NCI-H524 treated with DMSO at 0.1 percent for 48 hours (cell line): Measurements from ENCODE around the gene ADAT2.
"Not testable (repeated sequence)": the region's sequence is repeated elsewhere in the genome, so short reads cannot be mapped to it uniquely, and the experiment has no call there.

Experiments used
- DNase-seq: peaks from one replicate; lab custom pipeline; 2025; lab: John Stamatoyannopoulos, UW

Gene ADAT2

GRCh38 chr6:143450453-143451371 is at the start of gene ADAT2, which contains the start of gene PEX3:
Gene ADAT2, minus strand, starts transcription at chr6:143450695. Its CDS starts 37 bp downstream, at chr6:143450658.
Gene PEX3, plus strand, starts transcription at chr6:143450805. Its CDS starts 238 bp downstream, at chr6:143451043.
- DNase-seq: peak; percentile 92

- DNase-seq: no peak
Measured at GRCh38 chr6:143498428-143498827, 47.9 kb upstream of the ADAT2 start.

GRCh38 chr6:143496974-143497373 is 46.5 kb upstream of the ADAT2 start:
- no peak for DNase-seq

GRCh38 chr6:143490775-143491174 is 40.3 kb upstream of the ADAT2 start:
- no peak for DNase-seq

GRCh38 chr6:143490244-143490643 is 39.7 kb upstream of the ADAT2 start:
- no peak for DNase-seq

GRCh38 chr6:143486752-143487151 is 36.3 kb upstream of the ADAT2 start:
- DNase-seq: no peak

GRCh38 chr6:143485967-143486366 is 35.5 kb upstream of the ADAT2 start:
- DNase-seq: no peak

- no peak for DNase-seq
Measured at GRCh38 chr6:143482593-143482992, 32.1 kb upstream of the ADAT2 start.

GRCh38 chr6:143478479-143479062 is 28.1 kb upstream of the ADAT2 start:
- no peak for DNase-seq

- DNase-seq: no peak
Measured at GRCh38 chr6:143476545-143476944, 26.1 kb upstream of the ADAT2 start.

GRCh38 chr6:143471822-143472221 is 21.3 kb upstream of the ADAT2 start:
- no peak for DNase-seq

GRCh38 chr6:143468823-143469222 is 18.3 kb upstream of the ADAT2 start:
- DNase-seq: not testable (repeated sequence)

- DNase-seq: no peak
Measured at GRCh38 chr6:143468026-143468425, 17.5 kb upstream of the ADAT2 start.

GRCh38 chr6:143465546-143465945 is 15.1 kb upstream of the ADAT2 start:
- DNase-seq: no peak

GRCh38 chr6:143457563-143458359 is 7.3 kb upstream of the ADAT2 start:
- DNase-seq: no peak

- no peak for DNase-seq
Measured at GRCh38 chr6:143451531-143451930, 1.0 kb upstream of the ADAT2 start.

GRCh38 chr6:143449714-143450452 is 612 bp downstream of the ADAT2 start:
- no peak for DNase-seq

- DNase-seq: no peak
Measured at GRCh38 chr6:143449082-143449713, 1.3 kb downstream of the ADAT2 start.

- not testable (repeated sequence) for DNase-seq
Measured at GRCh38 chr6:143447865-143448264, 2.6 kb downstream of the ADAT2 start.

GRCh38 chr6:143443096-143443495 is 7.4 kb downstream of the ADAT2 start:
- no peak for DNase-seq
